GM23248 (cell line): ENCODE data around the gene OR10H5.

Source experiments
- EZH2 ChIP-seq: fragments of 200-600 bp; sonication (generic); IDR thresholded peaks from 2 replicates; pipeline ENCODE4 v1.6.1; 2018; ENCODE audit warnings: antibody characterized with exemption, mild to moderate bottlenecking; ENCODE audit not compliant: insufficient read depth, poor library complexity, severe bottlenecking
- EZH2phosphoT487 ChIP-seq: fragments of 200-600 bp; sonication (generic); IDR thresholded peaks from 2 replicates; pipeline ENCODE4 v1.6.1; 2018; ENCODE audit warnings: antibody characterized with exemption, moderate library complexity, mild to moderate bottlenecking, low read depth; ENCODE audit not compliant: insufficient read depth

DNA sequence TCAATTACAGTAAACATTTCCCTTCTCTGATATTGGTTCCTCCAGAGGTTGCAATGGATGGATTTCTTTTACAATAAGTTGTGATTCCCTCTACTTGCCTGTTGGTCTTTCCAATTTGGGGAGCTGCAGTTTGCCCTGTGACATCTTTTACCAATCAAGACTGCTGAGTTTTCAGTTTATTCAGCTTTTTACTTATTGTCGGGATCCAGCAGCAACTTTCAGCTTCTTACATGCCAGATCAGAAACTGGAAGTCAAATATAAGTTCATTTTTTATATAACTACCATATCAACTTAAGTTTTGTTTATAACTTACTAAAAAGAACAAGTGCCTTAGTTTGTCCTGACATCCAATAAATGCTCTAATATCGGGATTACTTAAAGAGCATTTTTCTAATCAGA lies 39.2 kb upstream of the OR10H5 start:
- TF ChIP-seq EZH2: no peak
- TF ChIP-seq EZH2phosphoT487: no peak
